ENCODE data around the gene ZNF236. TPM values are rescaled to one million over a fixed set of nuclear protein-coding genes. Genes with fewer than 3 reads are reported as not detected.

The ZNF236 gene
- total RNA-seq, 1 donor from 2014 or later: 9.9 TPM

DNA sequence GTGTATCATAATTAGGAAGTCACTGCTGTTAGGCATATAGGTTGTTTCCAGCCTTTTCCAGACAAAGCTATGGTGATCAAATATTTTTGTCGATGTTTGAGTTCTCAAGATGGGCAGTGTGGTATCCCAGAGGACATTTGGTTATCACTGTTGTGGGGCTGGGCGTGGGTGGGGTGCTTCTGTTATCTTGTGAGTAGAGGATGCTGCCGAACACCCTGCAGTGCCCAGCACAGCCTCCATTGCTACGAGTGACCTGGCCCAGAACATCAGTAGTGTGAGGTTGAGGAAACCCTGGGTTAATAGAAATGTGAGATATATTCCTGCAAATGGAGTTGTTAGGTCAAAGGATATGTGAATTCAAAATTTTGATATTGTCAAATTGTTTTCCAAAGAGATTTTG, 33.2 kb downstream of the ZNF236 start:
- no peak for DNase-seq (ENCODE audit: low read depth)
- no peak overlapping the region for H3K4me3 ChIP-seq (ENCODE audit: low read depth, low read length)
- TF ChIP-seq CTCF (conservative IDR thresholded peaks at IDR 0.05; ENCODE audit: low read depth, low read length): no peak

GRCh38 chr18:76857476-76857875, 35.1 kb downstream of the ZNF236 start:
- TF ChIP-seq CTCF (conservative IDR thresholded peaks at IDR 0.05; ENCODE audit: low read depth, low read length): no peak
- DNase-seq (ENCODE audit: low read depth): no peak
- no peak overlapping the region for H3K4me3 ChIP-seq (ENCODE audit: low read depth, low read length)

DNA sequence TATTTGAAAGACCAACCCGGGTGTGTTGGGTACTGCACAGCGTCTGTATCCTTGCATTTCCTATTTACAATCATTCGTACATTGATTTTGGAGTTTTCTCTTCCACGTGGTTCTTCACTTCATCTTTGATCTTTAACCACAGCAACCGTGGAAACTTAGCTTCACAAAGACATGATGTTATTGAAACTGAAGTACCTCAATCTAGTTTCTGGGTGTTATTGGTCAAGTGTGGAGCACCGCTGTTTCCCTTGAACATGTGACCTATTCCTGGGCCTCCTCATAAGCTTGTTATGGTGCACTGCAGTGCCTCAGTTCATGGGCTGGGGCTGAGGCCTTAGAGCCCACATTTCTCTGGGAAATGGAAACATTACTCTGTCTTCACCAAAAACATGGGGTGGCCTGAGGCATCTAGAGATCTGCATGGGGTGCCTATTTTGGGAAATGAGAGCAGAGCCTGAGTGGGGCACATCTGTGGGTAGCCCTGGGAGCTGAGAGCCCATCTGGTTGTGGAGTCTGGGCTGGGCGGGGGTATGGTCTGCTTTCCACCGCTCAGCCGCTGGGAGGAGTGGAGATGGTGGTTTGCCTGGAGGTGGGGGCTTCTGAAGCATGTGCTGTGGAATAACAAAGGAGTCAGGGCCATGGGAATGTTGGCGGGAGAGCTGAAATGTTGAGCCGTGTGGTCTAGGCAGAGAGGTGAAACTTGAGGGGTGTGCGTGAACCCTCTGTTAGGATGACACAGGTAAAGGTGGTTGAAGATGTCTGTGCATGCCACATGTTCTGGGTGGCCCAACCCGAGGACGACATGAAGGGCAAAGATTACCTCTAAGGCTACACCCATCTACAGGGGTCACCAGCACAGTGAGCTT, 37.4 kb downstream of the ZNF236 start:
- DNase-seq (ENCODE audit: low read depth): no peak
- no peak for TF ChIP-seq CTCF (conservative IDR thresholded peaks at IDR 0.05; ENCODE audit: low read depth, low read length)
- H3K4me3 ChIP-seq (ENCODE audit: low read depth, low read length): no peak overlapping the region

DNA sequence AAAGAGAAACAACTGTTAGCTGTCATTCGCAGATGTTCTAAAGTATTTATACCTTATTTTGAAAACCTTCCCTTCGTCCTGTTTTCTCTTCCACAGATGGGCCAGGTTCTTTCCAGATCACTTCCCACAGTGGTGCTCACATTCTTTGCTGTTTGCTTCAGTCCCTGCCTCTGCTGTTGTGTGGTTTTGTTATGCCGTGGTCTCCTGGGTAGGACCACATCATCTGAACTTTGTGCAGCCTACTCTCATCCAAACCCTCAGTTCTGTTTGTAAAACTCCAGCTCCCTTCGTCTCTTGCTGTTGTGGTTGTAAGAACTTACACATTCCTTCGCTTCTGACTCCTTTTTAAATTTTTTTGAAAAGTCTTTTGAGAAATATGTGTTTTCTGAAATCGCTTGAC, 38.1 kb downstream of the ZNF236 start:
- no peak for TF ChIP-seq CTCF (conservative IDR thresholded peaks at IDR 0.05; ENCODE audit: low read depth, low read length)
- no peak overlapping the region for H3K4me3 ChIP-seq (ENCODE audit: low read depth, low read length)
- DNase-seq (ENCODE audit: low read depth): no peak

DNA sequence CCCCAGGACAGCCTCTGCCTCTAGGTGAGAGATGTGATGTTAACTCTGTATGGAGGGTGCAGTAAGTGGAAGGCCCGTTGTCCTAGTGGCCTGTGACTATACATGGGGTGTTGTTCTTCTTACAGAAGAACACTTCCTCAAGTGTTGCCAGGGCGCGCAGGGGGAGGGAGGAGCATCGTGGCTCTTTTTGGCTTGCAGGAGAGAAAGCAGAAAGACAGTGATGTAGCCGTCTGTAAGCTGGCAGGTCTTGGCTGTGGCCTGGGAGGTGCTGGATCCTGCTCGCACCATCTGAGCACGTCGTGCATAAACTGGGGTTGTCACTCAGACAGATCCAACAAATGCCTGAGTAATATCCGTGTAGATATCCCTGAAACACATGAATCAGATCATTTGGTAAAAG, 44.3 kb downstream of the ZNF236 start:
- DNase-seq (ENCODE audit: low read depth): no peak
- no peak for TF ChIP-seq CTCF (conservative IDR thresholded peaks at IDR 0.05; ENCODE audit: low read depth, low read length)
- H3K4me3 ChIP-seq (ENCODE audit: low read depth, low read length): no peak overlapping the region

- DNase-seq (ENCODE audit: low read depth): no peak
- no peak for TF ChIP-seq CTCF (conservative IDR thresholded peaks at IDR 0.05; ENCODE audit: low read depth, low read length)
- no peak overlapping the region for H3K4me3 ChIP-seq (ENCODE audit: low read depth, low read length)
Measured at GRCh38 chr18:76873311-76873710, 51.0 kb downstream of the ZNF236 start.

GRCh38 chr18:76873713-76874112, 51.4 kb downstream of the ZNF236 start:
- TF ChIP-seq CTCF (conservative IDR thresholded peaks at IDR 0.05; ENCODE audit: low read depth, low read length): no peak
- no peak overlapping the region for H3K4me3 ChIP-seq (ENCODE audit: low read depth, low read length)
- DNase-seq (ENCODE audit: low read depth): no peak

Measured in epithelial cell of proximal tubule (primary cell).